H9 (cell line): Measurements from ENCODE around the gene FBXO11. TPM values are rescaled to one million over a fixed set of nuclear protein-coding genes. Genes with fewer than 3 reads are reported as not detected.

ENCODE experiments used
- DNase-seq: peaks from one replicate; pipeline ENCODE4 v3.0.0-alpha.2; 2017
- H2AFZ ChIP-seq: one replicate; pipeline ENCODE4 v1.6.1; 2013; ENCODE audit warnings: mild to moderate bottlenecking, low read length, control low read depth, moderate library complexity
- H2AK5ac ChIP-seq: 2 replicates; pipeline ENCODE4 v1.6.1; 2013; ENCODE audit warnings: low read length, control low read depth, mixed read lengths; ENCODE audit not compliant: insufficient read length
- H2BK120ac ChIP-seq: one replicate; pipeline ENCODE4 v1.6.1; 2013; ENCODE audit warnings: low read depth, mild to moderate bottlenecking, low read length, control low read depth, inconsistent platforms; ENCODE audit not compliant: poor library complexity, severe bottlenecking
- H2BK12ac ChIP-seq: 2 replicates; pipeline ENCODE4 v1.6.1; 2013; ENCODE audit warnings: low read length, control low read depth, mixed read lengths, low read depth; ENCODE audit not compliant: insufficient read length
- H2BK15ac ChIP-seq: 2 replicates; pipeline ENCODE4 v1.6.1; 2013; ENCODE audit warnings: low read depth, low read length, control low read depth
- H2BK20ac ChIP-seq: one replicate; pipeline ENCODE4 v1.6.1; 2013; ENCODE audit warnings: low read depth, mild to moderate bottlenecking, low read length, control low read depth, inconsistent platforms; ENCODE audit not compliant: poor library complexity, severe bottlenecking
- H2BK5ac ChIP-seq: 2 replicates; pipeline ENCODE4 v1.6.1; 2013; ENCODE audit warnings: low read length, control low read depth, mixed read lengths; ENCODE audit not compliant: insufficient read length
- H3K14ac ChIP-seq: 2 replicates; pipeline ENCODE4 v1.6.1; 2013; ENCODE audit warnings: low read length, control low read depth; ENCODE audit not compliant: insufficient read depth
- H3K18ac ChIP-seq: 2 replicates; pipeline ENCODE4 v1.6.1; 2013; ENCODE audit warnings: low read depth, mild to moderate bottlenecking, mixed read lengths, low read length, control low read depth; ENCODE audit not compliant: insufficient read length
- H3K23ac ChIP-seq: 2 replicates; pipeline ENCODE4 v1.6.1; 2013; ENCODE audit warnings: low read length, control low read depth, mixed read lengths, low read depth; ENCODE audit not compliant: insufficient read length
- H3K23me2 ChIP-seq: 2 replicates; pipeline ENCODE4 v1.6.1; 2013; ENCODE audit warnings: low read depth, mild to moderate bottlenecking, mixed read lengths, low read length, control low read depth; ENCODE audit not compliant: insufficient read length, poor library complexity, severe bottlenecking
- H3K27ac ChIP-seq: 2 replicates; pipeline ENCODE4 v1.5.1; 2013; ENCODE audit warnings: low read length, control low read depth, mixed read lengths, low read depth; ENCODE audit not compliant: insufficient read length
- H3K27me3 ChIP-seq: 2 replicates; pipeline ENCODE4 v1.6.1; 2013; ENCODE audit warnings: low read length, control low read depth, inconsistent platforms; ENCODE audit not compliant: insufficient read depth
- H3K4ac ChIP-seq: 2 replicates; pipeline ENCODE4 v1.6.1; 2013; ENCODE audit warnings: low read depth, mild to moderate bottlenecking, control low read depth, inconsistent platforms, low read length, moderate library complexity
- H3K4me1 ChIP-seq: 2 replicates; pipeline ENCODE4 v1.6.1; 2013; ENCODE audit warnings: low read length, control low read depth, inconsistent platforms; ENCODE audit not compliant: insufficient read depth
- H3K4me2 ChIP-seq: 2 replicates; pipeline ENCODE4 v1.6.1; 2013; ENCODE audit warnings: low read length, control low read depth, mixed read lengths; ENCODE audit not compliant: insufficient read length, insufficient read depth
- H3K56ac ChIP-seq: 2 replicates; pipeline ENCODE4 v1.6.1; 2013; ENCODE audit warnings: low read depth, mild to moderate bottlenecking, mixed read lengths, low read length, control low read depth; ENCODE audit not compliant: insufficient read length
- H3K79me1 ChIP-seq: 2 replicates; pipeline ENCODE4 v1.6.1; 2013; ENCODE audit warnings: low read depth, mild to moderate bottlenecking, moderate library complexity, low read length, control low read depth, inconsistent platforms; ENCODE audit not compliant: insufficient read depth, poor library complexity, severe bottlenecking
- H3K79me2 ChIP-seq: 2 replicates; pipeline ENCODE4 v1.6.1; 2013; ENCODE audit warnings: low read length, control low read depth, inconsistent platforms; ENCODE audit not compliant: insufficient read depth
- H3K9ac ChIP-seq: 2 replicates; pipeline ENCODE4 v1.6.1; 2013; ENCODE audit warnings: low read length, control low read depth, mixed read lengths; ENCODE audit not compliant: insufficient read length; ENCODE audit errors: extremely low read depth
- H3K9me3 ChIP-seq: one replicate; pipeline ENCODE4 v1.6.1; 2013; ENCODE audit warnings: low read depth, low read length, inconsistent platforms; ENCODE audit not compliant: control insufficient read depth
- H3T11ph ChIP-seq: one replicate; pipeline ENCODE4 v1.6.1; 2013; ENCODE audit warnings: mild to moderate bottlenecking, low read length, control low read depth, inconsistent platforms
- H4K20me1 ChIP-seq: one replicate; pipeline ENCODE4 v1.6.1; 2013; ENCODE audit not compliant: control insufficient read depth, insufficient read length, insufficient read depth
- H4K5ac ChIP-seq: 2 replicates; pipeline ENCODE4 v1.6.1; 2013; ENCODE audit warnings: low read depth, mild to moderate bottlenecking, mixed read lengths, low read length, control low read depth; ENCODE audit not compliant: insufficient read length
- H4K8ac ChIP-seq: replicated peaks from 2 replicates; pipeline ENCODE4 v1.6.1; 2013; ENCODE audit warnings: low read length, control low read depth, mixed read lengths, low read depth; ENCODE audit not compliant: insufficient read length
- H4K91ac ChIP-seq: 2 replicates; pipeline ENCODE4 v1.6.1; 2013; ENCODE audit warnings: low read depth, mild to moderate bottlenecking, moderate library complexity, mixed read lengths, low read length, control low read depth; ENCODE audit not compliant: insufficient read length
- H3K27ac Mint-ChIP-seq, 3 experiments: 2 replicates in 2 of 3; 3 replicates in 1 of 3; pipeline ENCODE4 v1.8.0; 2020 to 2021; ENCODE audit warnings: mixed read lengths in 3 of 3, mild to moderate bottlenecking in 1 of 3, moderate library complexity in 1 of 3
- H3K27me3 Mint-ChIP-seq: 2 replicates; pipeline ENCODE4 v1.8.0; 2021; ENCODE audit warnings: low read depth, mild to moderate bottlenecking, moderate library complexity, mixed read lengths
- H3K36me3 Mint-ChIP-seq, 3 experiments: 2 replicates in 2 of 3; 3 replicates in 1 of 3; pipeline ENCODE4 v1.8.0; 2020 to 2021; ENCODE audit warnings: low read depth in 3 of 3, mixed read lengths in 3 of 3; ENCODE audit not compliant: insufficient read depth in 1 of 3
- H3K4me1 Mint-ChIP-seq, 2 experiments: 2 replicates each; pipeline ENCODE4 v1.8.0; 2020; ENCODE audit warnings: mixed read lengths in 2 of 2
- H3K4me3 Mint-ChIP-seq, 2 experiments: 2 replicates in 1 of 2; 3 replicates in 1 of 2; pipeline ENCODE4 v1.8.0; 2020 to 2021; ENCODE audit warnings: mild to moderate bottlenecking in 2 of 2, mixed read lengths in 2 of 2, moderate library complexity in 1 of 2
- H3K9me3 Mint-ChIP-seq, 2 experiments: 2 replicates in 1 of 2; 3 replicates in 1 of 2; pipeline ENCODE4 v1.8.0; 2020; ENCODE audit warnings: mild to moderate bottlenecking in 2 of 2, mixed read lengths in 2 of 2, moderate library complexity in 1 of 2
- CTCF ChIP-seq: fragments of 200-600 bp; sonication (generic); conservative IDR thresholded peaks from 3 replicates; pipeline ENCODE4 v1.8.0; 2021; ENCODE audit warnings: antibody characterized with exemption, mild to moderate bottlenecking
- WGBS: extraction: QIAGEN DNeasy Blood & Tissue Kit; methylation state at CpG from one replicate; pipeline ENCODE4 v1.1.7; 2013; ENCODE audit warnings: missing lambda C conversion rate, low lambda C conversion rate, mixed read lengths; ENCODE audit not compliant: insufficient read length; ENCODE audit errors: extremely low coverage; 5-methylcytosine and 5-hydroxymethylcytosine counted together
- total RNA-seq: library from RNA; stranded (reverse); gene quantifications from 2 replicates; pipeline ENCODE4 v1.2.1, GENCODE V29; 2021

The FBXO11 gene
- total RNA-seq, 1 experiment from 2014 or later = 68.8 TPM

GRCh38 chr2:47803363-47803762, 102.9 kb downstream of the FBXO11 start:
- Histone ChIP-seq H3K9ac (no peak overlapping the region), H3K14ac (no peak overlapping the region), H3K4ac (no peak overlapping the region), H2BK15ac (no peak overlapping the region), H2AK5ac (no peak overlapping the region), H3K56ac (no peak overlapping the region), H4K8ac (no peak overlapping the region), H3K4me2 (no peak overlapping the region), H3K79me2 (peaks cover 5% of the 10 kb centered on the region; the same call in 1 of the 2 replicates), H3K27ac (no peak overlapping the region), H2BK12ac (no peak overlapping the region), H2AFZ (no peak overlapping the region), H3K4me1 (no peaks in the 10 kb centered on the region), H4K5ac (no peak overlapping the region), H3K23ac (no peak overlapping the region), H2BK20ac (no peak overlapping the region), H2BK120ac (no peak overlapping the region), H3K79me1 (peaks cover 5% of the 10 kb centered on the region), H2BK5ac (no peak overlapping the region), H4K20me1 (no peaks in the 10 kb centered on the region), H3K9me3 (no peaks in the 10 kb centered on the region), H3K23me2 (no peaks in the 10 kb centered on the region), H3K18ac (no peak overlapping the region), H3T11ph (no peak overlapping the region), H4K91ac (no peak overlapping the region), H3K27me3 (no peaks in the 10 kb centered on the region)
- no peaks in the 10 kb centered on the region for H3K9me3 Mint-ChIP-seq
- H3K36me3 Mint-ChIP-seq = peaks cover 62 to 98% (median 95%) of the 10 kb centered on the region in 3 experiments
- no peaks in the 10 kb centered on the region; a peak in 1 of 4 replicates for H3K4me1 Mint-ChIP-seq
- WGBS = no CpG with 5 or more reads among the region's 7 CpGs
- no peak overlapping the region for H3K4me3 Mint-ChIP-seq
- H3K27ac Mint-ChIP-seq = peak overlapping the region in 1 of 3 experiments; percentile 46; a peak in 2 of 7 replicates
- TF ChIP-seq CTCF = no peak
- DNase-seq = no peak
- H3K27me3 Mint-ChIP-seq = no peaks in the 10 kb centered on the region
